CD1c-positive myeloid dendritic cell (primary cell): Measurements from ENCODE around the gene PRDM15.
A peak's percentile ranks its signal among the peaks of the same experiment; 100 is the strongest.

Experiments
- DNase-seq: peaks from one replicate; pipeline ENCODE4 v3.0.0-alpha.2; 2016; ENCODE audit errors: extremely low spot score

PRDM15 gene, protein sequence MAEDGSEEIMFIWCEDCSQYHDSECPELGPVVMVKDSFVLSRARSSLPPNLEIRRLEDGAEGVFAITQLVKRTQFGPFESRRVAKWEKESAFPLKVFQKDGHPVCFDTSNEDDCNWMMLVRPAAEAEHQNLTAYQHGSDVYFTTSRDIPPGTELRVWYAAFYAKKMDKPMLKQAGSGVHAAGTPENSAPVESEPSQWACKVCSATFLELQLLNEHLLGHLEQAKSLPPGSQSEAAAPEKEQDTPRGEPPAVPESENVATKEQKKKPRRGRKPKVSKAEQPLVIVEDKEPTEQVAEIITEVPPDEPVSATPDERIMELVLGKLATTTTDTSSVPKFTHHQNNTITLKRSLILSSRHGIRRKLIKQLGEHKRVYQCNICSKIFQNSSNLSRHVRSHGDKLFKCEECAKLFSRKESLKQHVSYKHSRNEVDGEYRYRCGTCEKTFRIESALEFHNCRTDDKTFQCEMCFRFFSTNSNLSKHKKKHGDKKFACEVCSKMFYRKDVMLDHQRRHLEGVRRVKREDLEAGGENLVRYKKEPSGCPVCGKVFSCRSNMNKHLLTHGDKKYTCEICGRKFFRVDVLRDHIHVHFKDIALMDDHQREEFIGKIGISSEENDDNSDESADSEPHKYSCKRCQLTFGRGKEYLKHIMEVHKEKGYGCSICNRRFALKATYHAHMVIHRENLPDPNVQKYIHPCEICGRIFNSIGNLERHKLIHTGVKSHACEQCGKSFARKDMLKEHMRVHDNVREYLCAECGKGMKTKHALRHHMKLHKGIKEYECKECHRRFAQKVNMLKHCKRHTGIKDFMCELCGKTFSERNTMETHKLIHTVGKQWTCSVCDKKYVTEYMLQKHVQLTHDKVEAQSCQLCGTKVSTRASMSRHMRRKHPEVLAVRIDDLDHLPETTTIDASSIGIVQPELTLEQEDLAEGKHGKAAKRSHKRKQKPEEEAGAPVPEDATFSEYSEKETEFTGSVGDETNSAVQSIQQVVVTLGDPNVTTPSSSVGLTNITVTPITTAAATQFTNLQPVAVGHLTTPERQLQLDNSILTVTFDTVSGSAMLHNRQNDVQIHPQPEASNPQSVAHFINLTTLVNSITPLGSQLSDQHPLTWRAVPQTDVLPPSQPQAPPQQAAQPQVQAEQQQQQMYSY

DNA sequence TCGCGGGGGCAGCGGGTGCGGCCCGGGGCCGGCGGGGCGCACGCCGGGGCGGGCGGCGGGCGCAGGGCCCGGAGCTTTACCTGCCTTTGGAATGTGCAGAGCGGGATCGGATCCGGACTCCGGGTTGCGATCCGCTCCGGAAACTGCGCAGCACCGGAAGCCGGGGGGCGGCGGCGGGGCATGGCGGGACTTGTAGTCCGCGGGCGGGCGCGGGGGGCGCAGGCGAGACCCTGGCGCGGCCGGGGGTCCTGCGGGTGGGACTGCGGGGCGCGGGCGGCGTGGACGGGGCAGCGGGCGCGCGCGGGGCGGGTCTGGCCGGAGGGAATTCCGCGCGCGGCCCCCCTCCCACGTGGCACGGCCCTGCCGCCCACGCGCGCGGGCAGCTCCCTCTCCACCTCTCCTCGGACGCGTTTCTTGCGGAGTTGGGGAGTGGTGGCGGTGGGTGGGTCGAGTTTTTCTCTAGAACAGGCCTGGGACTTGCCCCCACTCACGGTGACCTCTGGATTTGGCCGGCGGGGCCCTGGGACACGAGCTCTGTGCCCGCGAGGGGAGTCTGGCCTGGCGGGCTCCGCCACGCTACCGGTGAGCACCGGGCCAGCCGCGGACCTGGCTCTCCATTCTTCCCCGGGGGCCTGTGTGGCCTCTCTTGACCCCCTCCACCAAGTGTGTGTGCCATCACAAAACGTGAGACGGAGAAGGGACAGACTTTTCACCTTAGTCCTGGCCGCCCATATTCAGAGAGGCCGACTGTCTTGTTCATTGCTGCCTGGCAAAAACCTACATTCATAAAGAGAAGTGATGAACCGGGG is at the start of gene PRDM15:
TSS of gene PRDM15 (minus strand) at position 155 of the 809 bp plus-strand sequence. CDS start 18,981 bp downstream, outside the sequence.
- DNase-seq, result peak; percentile 77

DNA sequence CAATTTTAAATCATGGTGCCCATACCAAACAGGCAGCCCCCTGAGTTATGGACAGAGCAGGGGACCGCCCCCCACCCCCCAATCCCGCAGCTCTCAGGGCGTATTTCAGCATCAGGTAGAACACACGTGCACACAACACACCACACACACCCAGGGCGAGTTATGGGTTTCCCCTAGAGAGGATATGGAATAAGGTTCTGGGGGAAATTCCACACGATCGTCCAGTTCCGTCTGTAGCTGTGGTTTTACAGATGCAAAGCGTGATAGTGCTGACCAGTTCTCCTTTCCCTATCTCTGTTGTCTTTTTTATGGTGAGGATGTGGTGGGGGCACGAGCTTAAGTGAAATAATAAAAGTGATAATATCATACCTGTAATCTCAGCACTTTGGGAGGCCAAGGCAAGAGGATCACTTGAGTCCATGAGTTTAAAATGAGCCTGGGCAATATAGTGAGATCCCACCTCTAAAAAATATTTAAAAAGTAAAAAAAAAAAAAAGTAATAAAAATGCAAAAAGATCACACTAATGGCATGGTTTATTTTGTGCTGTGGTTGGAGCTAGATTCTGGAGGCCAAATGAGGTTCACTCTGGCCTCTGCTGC is 49.6 kb upstream of the PRDM15 start:
- DNase-seq, result peak; percentile 88

DNA sequence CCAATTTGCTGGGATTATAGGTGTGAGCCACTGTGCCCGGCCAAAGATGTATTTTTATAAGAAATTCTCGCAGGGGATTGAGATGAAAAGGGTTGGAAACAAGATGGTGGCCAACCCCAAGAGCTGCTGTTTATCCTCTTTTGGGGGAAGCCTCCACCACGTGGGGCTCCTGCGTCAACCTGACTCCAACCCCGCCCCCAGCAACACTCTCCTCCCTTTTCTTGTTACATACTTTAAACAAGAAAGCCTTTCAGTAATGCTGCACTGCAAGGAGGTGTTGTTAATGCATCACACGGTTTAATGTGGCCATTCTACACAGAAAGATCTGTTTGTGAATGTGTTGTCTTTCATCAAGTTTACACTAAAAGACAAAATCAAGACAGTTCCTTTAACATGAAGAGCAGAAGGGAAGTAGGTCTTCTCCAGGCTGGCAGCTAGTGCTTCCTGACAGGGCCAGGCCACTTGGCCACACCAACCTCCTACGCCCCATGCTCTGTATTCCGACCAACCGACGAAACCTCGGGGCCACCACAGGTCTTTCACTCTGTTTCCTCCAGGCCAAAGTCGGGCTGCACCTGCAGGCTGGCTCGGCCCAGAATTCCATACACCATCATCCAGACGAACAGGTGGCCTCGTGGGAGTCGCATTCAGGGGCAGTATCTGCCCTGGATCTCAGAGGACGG is 48.7 kb upstream of the PRDM15 start:
- peak; percentile 90 for DNase-seq

DNA sequence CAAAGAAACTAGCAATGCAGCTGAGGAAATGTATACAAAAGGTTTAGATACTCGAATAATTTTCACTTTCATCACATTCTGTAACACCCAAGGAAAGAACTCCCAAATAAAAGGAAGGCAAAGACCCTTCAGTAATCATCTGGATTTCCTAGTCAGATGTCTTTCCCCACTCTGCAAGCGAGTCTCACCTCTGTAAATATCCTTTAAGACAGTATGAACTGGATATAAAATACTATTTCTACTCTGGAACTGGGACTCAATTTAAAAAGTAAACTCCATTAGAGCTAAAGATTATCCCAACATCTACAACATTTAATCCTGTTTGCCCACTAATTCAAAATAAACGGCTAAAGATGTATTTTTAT is 47.6 kb upstream of the PRDM15 start:
- DNase-seq, result no peak

DNA sequence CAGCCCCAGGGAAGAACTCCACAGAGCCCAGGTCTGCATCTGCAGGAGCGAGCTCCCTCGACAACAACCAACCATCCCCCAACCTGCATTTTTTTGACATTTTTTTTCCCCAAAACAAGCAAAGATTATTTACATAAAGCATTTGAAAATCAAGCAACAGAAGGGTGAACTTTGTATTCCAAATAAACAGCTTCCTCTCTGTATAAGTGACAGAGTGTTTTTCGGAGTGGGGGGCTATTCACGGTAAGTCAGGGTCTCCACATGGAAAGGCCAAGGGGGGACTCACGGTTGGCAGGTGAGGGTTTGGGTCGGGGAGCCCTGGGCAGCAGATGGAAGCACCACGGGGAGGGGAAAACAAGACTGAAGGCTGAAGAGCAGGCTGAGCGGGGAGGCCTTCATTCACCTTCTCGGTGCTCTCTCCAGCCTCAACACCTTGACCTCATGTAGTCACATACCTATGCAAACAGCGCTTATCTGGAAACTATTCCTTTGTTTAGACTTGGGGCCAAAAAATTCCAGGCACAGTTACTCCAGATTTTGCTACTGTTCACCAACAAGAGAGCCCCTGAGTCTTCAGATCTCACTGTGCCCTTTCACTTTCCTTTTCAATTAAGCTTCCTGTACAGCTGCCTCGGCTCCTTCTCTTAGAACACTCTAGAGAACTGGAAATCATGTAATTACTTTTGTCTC is 47.1 kb upstream of the PRDM15 start:
- peak; percentile 57 for DNase-seq

DNA sequence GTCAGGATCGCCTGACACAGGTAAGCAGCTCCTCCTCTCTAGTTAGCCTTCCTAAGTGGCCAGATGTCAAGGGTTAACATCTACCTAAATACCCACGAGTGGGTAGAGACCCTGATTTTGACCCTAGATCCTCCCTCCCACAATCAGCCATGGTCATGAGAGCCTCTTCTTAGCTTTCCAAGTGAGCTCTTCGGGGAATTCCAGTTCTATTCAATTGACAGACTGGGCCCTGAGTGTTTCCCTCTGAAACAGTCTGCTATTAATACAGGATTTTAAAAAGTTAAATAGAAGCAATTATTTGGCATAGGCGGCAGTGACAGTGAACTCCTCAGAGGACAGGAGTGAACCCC is 46.6 kb upstream of the PRDM15 start:
- DNase-seq, result no peak

DNA sequence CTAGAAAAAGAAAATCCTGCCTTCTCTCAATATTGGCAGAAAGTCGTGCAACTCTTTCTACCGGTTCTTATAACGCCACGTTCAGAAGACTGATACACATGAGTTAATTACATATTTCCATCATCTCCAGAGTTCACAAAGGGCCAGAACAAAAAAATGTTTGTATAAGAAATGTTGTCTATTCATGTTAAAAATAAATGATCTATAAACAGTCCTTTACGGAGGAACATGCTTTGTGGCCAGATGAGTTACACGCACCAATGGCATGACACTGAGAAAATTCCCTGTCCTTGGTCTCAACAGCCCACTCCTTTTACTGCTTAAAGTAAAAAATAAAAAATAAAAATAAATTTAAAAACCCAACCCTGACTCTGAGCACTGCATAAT is 45.2 kb upstream of the PRDM15 start:
- no peak for DNase-seq

DNA sequence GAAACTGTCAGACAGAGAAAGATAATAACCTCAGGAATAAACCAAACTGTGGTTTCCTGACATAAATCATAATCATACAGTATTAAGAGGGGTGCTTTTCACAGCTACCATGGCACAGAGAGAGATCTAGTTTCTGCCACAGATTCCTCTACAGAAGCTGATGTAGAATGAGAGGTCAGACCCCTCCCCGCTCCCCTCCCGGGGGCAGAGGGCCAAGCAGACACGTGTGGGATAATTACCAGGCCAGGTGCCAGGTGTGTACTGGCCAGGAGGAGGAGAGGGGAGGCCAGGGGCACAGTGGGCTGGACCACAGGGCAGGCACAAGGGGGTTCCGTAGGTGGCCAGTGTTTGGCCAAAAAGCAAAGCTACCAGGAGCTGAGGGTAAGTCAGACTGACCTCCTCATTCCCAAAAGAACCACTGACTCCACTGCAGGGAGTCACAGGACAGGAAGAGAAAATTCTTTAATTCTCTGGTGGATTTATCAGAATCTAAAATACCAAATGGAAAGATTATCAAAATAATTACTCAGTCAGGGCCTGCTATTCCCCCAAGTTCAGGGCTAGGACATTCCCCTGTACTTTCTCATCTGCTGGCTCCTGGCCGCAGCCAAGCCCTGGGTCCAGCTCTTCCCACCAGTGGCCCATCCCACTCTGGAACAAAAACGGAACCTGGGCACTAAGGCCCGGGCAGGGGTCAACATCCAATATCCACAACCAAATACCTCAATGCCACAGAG is 44.7 kb upstream of the PRDM15 start:
- DNase-seq, result no peak

DNA sequence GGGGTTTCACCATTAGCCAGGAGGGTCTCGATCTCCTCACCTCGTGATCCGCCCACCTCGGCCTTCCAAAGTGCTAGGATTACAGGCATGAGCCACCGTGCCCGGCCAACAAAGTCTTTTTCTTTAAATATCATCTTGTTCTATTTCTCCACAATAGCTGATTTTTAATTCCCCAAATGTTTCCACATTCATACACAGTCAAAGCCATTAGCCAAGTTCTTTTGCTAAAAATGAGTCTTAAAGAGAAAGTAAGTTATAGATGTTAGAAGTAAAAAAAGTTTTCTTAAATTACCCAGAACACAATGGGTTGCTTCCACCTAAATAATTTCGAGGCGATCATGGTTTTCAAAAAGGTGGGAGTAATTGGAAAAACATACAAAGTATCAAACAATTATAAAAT is 44.0 kb upstream of the PRDM15 start:
- no peak for DNase-seq

DNA sequence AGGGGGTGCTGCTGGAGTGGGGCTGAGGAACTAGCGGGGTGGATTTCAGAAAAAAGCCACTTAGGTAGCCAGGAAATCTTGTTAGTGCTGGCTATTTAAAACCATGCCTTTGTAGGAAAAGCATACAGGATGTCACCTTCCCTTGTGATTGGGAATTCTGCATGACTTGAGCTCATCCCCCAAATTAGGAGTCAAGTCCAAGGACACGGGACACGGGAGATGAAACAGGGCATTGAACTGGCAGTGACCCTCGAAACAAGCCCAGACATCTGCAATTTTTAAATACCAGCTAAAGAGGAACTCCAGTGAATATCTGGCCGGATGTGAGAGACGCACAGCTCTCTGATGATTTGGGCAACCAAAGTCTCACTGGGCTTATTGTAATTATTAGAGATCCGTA is 41.9 kb upstream of the PRDM15 start:
- DNase-seq, result peak; percentile 65

DNA sequence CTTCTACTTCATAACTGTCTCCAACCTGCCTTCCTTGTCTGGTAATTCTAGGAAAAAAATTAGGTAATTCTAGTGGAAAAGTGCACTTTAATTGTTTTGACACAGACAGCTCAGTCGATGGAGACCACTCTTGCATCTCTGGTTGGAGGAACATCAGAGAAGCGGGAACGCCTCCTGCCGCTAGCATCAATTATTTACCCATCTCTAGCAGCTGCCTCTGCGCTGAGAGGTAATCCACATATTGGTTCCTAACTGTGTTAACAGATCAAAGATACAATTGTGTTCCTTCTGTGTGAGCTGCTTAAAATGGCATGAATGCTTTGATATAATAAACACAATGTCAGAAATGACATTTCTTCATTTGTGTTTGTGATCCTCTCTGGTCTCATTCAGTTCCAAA is 41.3 kb upstream of the PRDM15 start:
- no peak for DNase-seq

DNA sequence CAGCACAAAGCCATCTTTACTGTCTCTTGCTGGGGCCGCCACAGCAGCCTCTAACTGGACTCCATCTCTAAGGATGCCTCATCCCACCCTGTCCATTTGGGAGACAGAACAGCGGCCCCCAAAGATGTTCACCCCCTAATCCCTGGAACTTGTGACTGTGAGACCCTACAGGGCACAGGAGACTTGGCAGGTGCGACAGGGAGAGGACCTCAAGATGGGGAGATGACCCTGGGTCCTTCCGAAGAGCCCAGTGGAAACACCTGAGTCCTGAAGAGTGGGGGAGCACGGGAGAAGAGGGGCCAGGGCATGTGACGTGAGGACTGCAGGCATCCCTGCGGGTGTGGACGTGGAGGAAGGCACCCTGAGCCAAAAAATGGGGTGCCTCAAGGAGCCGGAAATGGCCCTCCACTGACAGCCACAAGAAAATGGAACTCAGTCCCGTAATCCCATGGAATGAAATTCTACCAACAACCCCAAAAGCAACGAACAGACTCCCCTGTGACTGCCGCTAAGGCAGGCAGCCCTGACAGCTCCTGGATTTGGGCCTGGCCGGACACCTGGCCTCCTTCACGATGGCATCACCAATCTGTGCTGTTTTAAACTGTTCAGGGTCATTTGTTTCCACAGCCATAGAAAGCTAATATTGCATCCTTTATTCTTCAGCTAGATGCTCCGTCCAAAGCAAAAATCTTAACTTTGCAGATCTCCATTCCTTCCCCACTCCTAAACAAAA is 40.7 kb upstream of the PRDM15 start:
- DNase-seq, result no peak

DNA sequence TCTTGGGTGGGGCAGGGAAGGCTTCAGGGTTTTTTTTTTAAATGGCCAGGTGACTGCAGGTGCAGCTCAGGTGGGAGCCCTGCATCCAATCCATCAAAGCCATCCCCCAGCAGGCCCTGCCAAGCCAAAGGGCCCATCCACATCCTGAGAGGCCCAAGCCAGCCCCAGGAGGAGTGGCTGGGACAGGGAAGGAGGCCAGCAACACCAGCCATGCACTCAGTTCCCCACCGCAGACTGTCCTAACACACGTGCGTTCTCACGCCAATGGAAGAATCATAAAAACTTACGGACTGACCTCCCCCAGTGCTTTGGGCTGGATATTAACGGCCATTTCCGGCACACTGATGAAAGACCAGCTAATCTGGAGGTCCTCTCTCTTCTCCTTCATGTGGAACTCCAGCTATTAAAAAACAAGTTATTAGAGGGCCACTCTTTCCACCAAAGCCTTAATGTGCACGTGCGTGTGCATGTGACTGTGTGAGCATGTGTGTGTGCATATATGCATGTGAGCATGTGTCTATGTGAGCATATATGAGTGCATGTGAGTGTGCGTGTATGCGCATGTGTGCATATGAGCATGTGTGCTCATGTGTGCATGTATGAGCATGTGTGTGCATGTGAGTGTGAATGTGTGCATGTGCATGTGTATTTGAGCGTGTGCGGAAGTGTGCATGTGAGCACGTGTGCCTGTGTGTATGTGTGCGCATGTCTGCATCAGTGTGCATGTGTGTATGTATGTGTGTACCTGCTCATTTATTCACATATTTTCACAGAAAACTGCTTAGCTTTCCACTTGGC is 39.6 kb upstream of the PRDM15 start:
- no peak for DNase-seq

DNA sequence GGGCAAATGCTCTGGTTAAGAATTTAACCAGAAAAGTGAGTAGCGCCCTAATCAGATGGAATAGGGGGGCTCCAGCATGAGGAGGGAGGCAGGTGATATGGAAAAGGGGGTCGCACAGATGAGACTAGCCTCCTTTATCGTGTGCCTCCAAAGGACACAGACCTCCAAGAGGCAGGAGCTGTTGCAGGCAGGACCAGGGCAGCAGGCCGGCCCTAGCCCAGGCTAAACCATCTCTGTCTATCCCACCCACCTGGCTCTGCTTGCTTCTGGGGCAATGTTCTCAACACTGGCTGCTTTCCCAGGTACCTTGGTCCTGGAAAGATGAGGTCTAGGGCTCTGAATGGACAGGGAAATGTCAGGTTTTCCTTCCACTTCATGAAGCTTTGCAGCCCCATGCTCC is 38.4 kb upstream of the PRDM15 start:
- DNase-seq, result no peak

DNA sequence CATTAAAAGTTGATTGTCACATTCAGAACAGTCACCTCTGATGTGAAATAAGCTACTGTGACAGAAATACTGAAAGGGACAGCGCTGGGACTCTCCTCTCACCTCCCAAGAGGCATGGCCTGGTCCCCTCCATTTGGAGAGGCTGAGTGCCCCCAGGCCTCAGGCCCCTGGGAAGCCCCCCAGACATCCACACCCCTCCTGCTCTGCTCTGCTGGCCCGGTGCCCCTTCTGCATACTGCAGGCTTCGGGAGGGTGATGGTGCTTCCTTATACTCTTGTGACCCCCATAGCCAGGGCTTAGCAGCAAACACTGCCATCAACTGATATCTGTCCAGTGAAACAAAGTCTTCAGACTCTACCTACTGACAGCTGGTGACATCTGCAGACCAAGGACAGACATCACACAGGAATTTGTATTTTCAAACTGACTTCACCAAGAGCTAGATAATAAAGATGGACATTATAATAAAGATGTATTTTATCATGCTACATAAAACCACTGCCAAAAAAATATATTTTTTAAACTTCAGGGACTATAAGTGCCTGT is 37.8 kb upstream of the PRDM15 start:
- DNase-seq, result no peak

DNA sequence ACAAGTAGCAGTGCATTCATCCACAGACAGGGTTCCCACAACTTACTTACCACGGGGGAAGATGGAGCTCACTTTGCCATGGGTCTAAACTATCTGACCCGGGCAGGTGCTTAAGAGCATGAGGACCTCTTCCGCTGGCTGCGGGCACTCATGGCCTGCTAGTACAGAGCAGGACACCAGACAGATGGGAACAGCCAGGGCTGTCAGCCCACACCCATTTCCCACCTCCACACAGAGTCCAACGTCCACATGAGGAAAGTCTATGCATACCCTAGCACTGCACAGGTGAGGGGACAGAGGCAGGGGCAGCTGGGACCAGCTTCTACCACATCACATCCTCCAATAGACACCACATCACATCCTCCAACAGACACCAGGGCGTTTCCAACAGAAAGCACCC is 35.8 kb upstream of the PRDM15 start:
- no peak for DNase-seq

DNA sequence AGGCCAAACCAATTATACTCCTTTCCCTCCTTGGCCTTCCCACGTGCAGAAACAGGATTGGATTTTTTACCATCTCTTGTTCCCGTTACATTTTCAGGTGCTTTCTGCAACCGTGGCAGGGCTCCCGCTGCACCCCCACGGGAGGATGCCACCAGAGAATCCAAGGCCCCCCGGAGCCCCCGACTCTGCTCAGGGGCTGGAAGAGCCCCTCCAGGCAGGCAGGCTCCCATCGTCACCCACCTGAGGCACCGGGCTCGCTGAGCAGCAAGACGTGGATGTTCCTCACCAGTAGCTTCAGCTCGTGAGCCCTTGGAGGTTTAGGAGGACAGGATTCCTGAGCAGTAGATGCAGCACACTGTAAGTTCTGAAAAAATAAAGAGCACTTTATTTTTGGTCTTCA is 35.2 kb upstream of the PRDM15 start:
- DNase-seq, result no peak

DNA sequence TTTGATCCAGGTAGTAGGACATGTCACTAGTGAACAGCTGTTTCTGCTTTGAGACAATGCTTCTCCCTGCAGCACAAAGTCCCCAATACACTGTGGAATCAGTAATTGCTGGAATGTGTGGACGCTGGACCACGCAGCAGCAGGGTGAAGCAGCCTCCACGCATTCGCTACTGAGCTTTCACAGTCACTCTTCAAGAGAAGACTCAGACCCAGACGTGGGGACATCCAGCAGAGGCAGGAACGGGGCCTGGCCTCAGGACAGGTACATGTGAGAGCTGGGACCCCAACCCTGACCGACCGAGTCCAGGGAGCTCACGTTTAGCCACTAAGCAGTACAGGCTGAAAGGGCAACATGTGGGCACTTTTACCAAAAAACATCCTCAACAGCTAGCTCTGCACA is 34.1 kb upstream of the PRDM15 start:
- DNase-seq, result no peak
